Mesodermal cell (in vitro differentiated cells): ENCODE measurements around the gene LRP1B.

Experiments
- H3K27ac ChIP-seq: 2 replicates; pipeline ENCODE4 v1.7.0; 2013; ENCODE audit warnings: mild to moderate bottlenecking, low read depth, low read length, moderate library complexity; ENCODE audit not compliant: severe bottlenecking
- H3K36me3 ChIP-seq: 2 replicates; pipeline ENCODE4 v1.7.1; 2013; ENCODE audit warnings: mild to moderate bottlenecking, low read length, moderate library complexity; ENCODE audit not compliant: control insufficient read depth, insufficient read depth
- H3K4me1 ChIP-seq: one replicate; pipeline ENCODE4 v1.7.1; 2013; ENCODE audit warnings: mild to moderate bottlenecking, low read length; ENCODE audit not compliant: insufficient read depth, control insufficient read depth, poor library complexity, severe bottlenecking
- H3K4me3 ChIP-seq: 2 replicates; pipeline ENCODE4 v1.7.0; 2013; ENCODE audit warnings: low read length, control low read depth, mild to moderate bottlenecking; ENCODE audit not compliant: insufficient read depth, poor library complexity, severe bottlenecking; ENCODE audit errors: extremely low read depth
- H3K9me3 ChIP-seq: 2 replicates; pipeline ENCODE4 v1.7.1; 2013; ENCODE audit warnings: mild to moderate bottlenecking, low read length, moderate library complexity; ENCODE audit not compliant: control insufficient read depth
- WGBS, 2 experiments: methylation state at CpG; one replicate each; pipeline ENCODE4 v1.1.5; 2013; ENCODE audit warnings: missing lambda C conversion rate in 2 of 2; ENCODE audit not compliant: insufficient coverage in 2 of 2; 5-methylcytosine and 5-hydroxymethylcytosine counted together

Gene LRP1B

GRCh38 chr2:141015341-141016047, 1115.3 kb downstream of the LRP1B start:
- no peaks in the 10 kb centered on the region for H3K9me3 ChIP-seq
- peaks cover 3% of the 10 kb centered on the region for H3K4me1 ChIP-seq
- no peak overlapping the region for H3K4me3 ChIP-seq
- no peaks in the 10 kb centered on the region for H3K36me3 ChIP-seq
- 76 to 100% methylated on average over 1 to 3 of the region's 4 CpGs for WGBS, 2 experiments
- H3K27ac ChIP-seq, result peak overlapping the region; percentile 11

- no peak overlapping the region for H3K4me3 ChIP-seq
- no peak overlapping the region for H3K27ac ChIP-seq
- WGBS, 2 experiments, result 61 to 69% methylated on average over 2 of the region's 3 CpGs
- no peaks in the 10 kb centered on the region for H3K36me3 ChIP-seq
- H3K9me3 ChIP-seq, result no peaks in the 10 kb centered on the region
- no peaks in the 10 kb centered on the region for H3K4me1 ChIP-seq
Observed at GRCh38 chr2:141003967-141004657, 1126.7 kb downstream of the LRP1B start.

GRCh38 chr2:141001750-141002149, 1129.1 kb downstream of the LRP1B start:
- WGBS, 2 experiments, result 95 to 96% methylated on average over 4 of the region's 5 CpGs

GRCh38 chr2:140998577-140998976, 1132.2 kb downstream of the LRP1B start:
- H3K9me3 ChIP-seq, result no peaks in the 10 kb centered on the region
- H3K4me1 ChIP-seq, result no peaks in the 10 kb centered on the region
- WGBS, 2 experiments, result 83 to 100% methylated on average over 1 of the region's 1 CpG
- H3K4me3 ChIP-seq, result no peak overlapping the region
- H3K36me3 ChIP-seq, result no peaks in the 10 kb centered on the region
- no peak overlapping the region for H3K27ac ChIP-seq

More at GRCh38 chr2:141001750-141002149, 1129.1 kb downstream of the LRP1B start:
- no peak overlapping the region for H3K27ac ChIP-seq
- no peaks in the 10 kb centered on the region for H3K4me1 ChIP-seq
- no peaks in the 10 kb centered on the region for H3K9me3 ChIP-seq
- no peak overlapping the region for H3K4me3 ChIP-seq
- no peaks in the 10 kb centered on the region for H3K36me3 ChIP-seq

GRCh38 chr2:140998017-140998416, 1132.8 kb downstream of the LRP1B start:
- Histone ChIP-seq H3K9me3 (no peaks in the 10 kb centered on the region), H3K4me1 (no peaks in the 10 kb centered on the region), H3K27ac (no peak overlapping the region), H3K36me3 (no peaks in the 10 kb centered on the region), H3K4me3 (no peak overlapping the region)

GRCh38 chr2:140994856-140995255, 1136.0 kb downstream of the LRP1B start:
- Histone ChIP-seq H3K9me3 (no peaks in the 10 kb centered on the region), H3K27ac (no peak overlapping the region), H3K4me1 (no peaks in the 10 kb centered on the region), H3K36me3 (no peaks in the 10 kb centered on the region), H3K4me3 (no peak overlapping the region)

- WGBS, 2 experiments, result no CpG with 5 or more reads among the region's 1 CpG
- H3K9me3 ChIP-seq, result no peaks in the 10 kb centered on the region
- H3K36me3 ChIP-seq, result no peaks in the 10 kb centered on the region
- H3K4me1 ChIP-seq, result no peaks in the 10 kb centered on the region
- no peak overlapping the region for H3K4me3 ChIP-seq
- no peak overlapping the region for H3K27ac ChIP-seq
Observed at GRCh38 chr2:140990416-140990815, 1140.4 kb downstream of the LRP1B start.

- no peaks in the 10 kb centered on the region for H3K36me3 ChIP-seq
- H3K27ac ChIP-seq, result no peak overlapping the region
- H3K4me3 ChIP-seq, result no peak overlapping the region
- no peaks in the 10 kb centered on the region for H3K4me1 ChIP-seq
- no peaks in the 10 kb centered on the region for H3K9me3 ChIP-seq
Observed at GRCh38 chr2:140988597-140988996, 1142.2 kb downstream of the LRP1B start.

GRCh38 chr2:140986456-140986855, 1144.4 kb downstream of the LRP1B start:
- no CpG with 5 or more reads among the region's 1 CpG for WGBS, 2 experiments
- no peak overlapping the region for H3K27ac ChIP-seq

GRCh38 chr2:140975237-140975636, 1155.6 kb downstream of the LRP1B start:
- no peaks in the 10 kb centered on the region for H3K9me3 ChIP-seq
- H3K4me1 ChIP-seq, result peaks cover 2% of the 10 kb centered on the region
- H3K4me3 ChIP-seq, result no peak overlapping the region
- H3K36me3 ChIP-seq, result no peaks in the 10 kb centered on the region
- no peak overlapping the region for H3K27ac ChIP-seq

More at GRCh38 chr2:140986456-140986855, 1144.4 kb downstream of the LRP1B start:
- no peaks in the 10 kb centered on the region for H3K9me3 ChIP-seq
- no peaks in the 10 kb centered on the region for H3K36me3 ChIP-seq
- H3K4me1 ChIP-seq, result no peaks in the 10 kb centered on the region
- H3K4me3 ChIP-seq, result no peak overlapping the region

- H3K9me3 ChIP-seq, result no peaks in the 10 kb centered on the region
- H3K4me1 ChIP-seq, result peaks cover 2% of the 10 kb centered on the region
- H3K27ac ChIP-seq, result no peak overlapping the region
- WGBS, 2 experiments, result no CpG with 5 or more reads among the region's 1 CpG
- no peak overlapping the region for H3K4me3 ChIP-seq
- H3K36me3 ChIP-seq, result no peaks in the 10 kb centered on the region
Observed at GRCh38 chr2:140972724-140973123, 1158.1 kb downstream of the LRP1B start.
